Panc1 (cell line): ENCODE results near the gene SYNGR4. TPM values are rescaled to one million over a fixed set of nuclear protein-coding genes. Genes with fewer than 3 reads are reported as not detected.

ENCODE experiments used
- ATAC-seq: fragments of 200-7000 bp; cut with Tn5 transposase; 2 replicates; pipeline ENCODE4 v1.9.1; 2020; ENCODE audit warnings: mild to moderate bottlenecking, moderate library complexity
- BruUV-seq: library from RNA; stranded (reverse); fragments of 400-500 nt; replicated peaks from 2 replicates; lab custom pipeline; 2021; lab: Mats Ljungman, UMichigan
- CTCF ChIA-PET: fragments of 300-600 bp; sonication (Branson Sonifier 250); formaldehyde crosslinking; loops from one replicate; lab custom pipeline; 2022; ENCODE audit warnings: antibody characterized with exemption; lab: Charles Lee
- POLR2A ChIA-PET: fragments of 300-600 bp; sonication (Branson Sonifier 250); formaldehyde crosslinking; loops from one replicate; lab custom pipeline; 2022; ENCODE audit warnings: antibody characterized with exemption; lab: Charles Lee
- DNase-seq: peaks from one replicate; pipeline ENCODE4 v3.0.0-alpha.2; 2010; ENCODE audit warnings: low read depth, low spot score
- H3K27ac ChIP-seq: 2 replicates; pipeline ENCODE4 v1.5.1; 2011; ENCODE audit warnings: mild to moderate bottlenecking, low read length, inconsistent platforms
- H3K27me3 ChIP-seq: fragments of 200-500 bp; sonication (Bioruptor generic); 2 replicates; pipeline ENCODE4 v1.6.0; 2014; ENCODE audit warnings: low read length, inconsistent platforms; ENCODE audit not compliant: control insufficient read depth, insufficient read depth
- H3K36me3 ChIP-seq: fragments of 200-500 bp; sonication (Bioruptor generic); 2 replicates; pipeline ENCODE4 v1.5.1; 2014; ENCODE audit warnings: inconsistent platforms, mild to moderate bottlenecking, low read length, moderate library complexity; ENCODE audit not compliant: control insufficient read depth, insufficient read depth
- H3K4me1 ChIP-seq: 2 replicates; pipeline ENCODE4 v1.5.1; 2011; ENCODE audit warnings: inconsistent platforms, mild to moderate bottlenecking, low read length, moderate library complexity; ENCODE audit not compliant: control insufficient read depth, insufficient read depth
- H3K4me3 ChIP-seq, 2 experiments: 2 replicates each; pipeline ENCODE4 v1.5.1; 2011 to 2012; ENCODE audit warnings: low read depth in 2 of 2, low read length in 2 of 2, mild to moderate bottlenecking in 2 of 2, inconsistent platforms in 1 of 2, moderate library complexity in 1 of 2
- H3K9me3 ChIP-seq: fragments of 200-500 bp; sonication (Bioruptor generic); 2 replicates; pipeline ENCODE4 v1.5.1; 2014; ENCODE audit warnings: low read depth, mild to moderate bottlenecking, inconsistent platforms, low read length, moderate library complexity; ENCODE audit not compliant: control insufficient read depth, insufficient read depth
- POLR2AphosphoS5 ChIP-seq: IDR thresholded peaks from 2 replicates; pipeline ENCODE4 v1.6.1; 2012; ENCODE audit warnings: mild to moderate bottlenecking, low read depth, low read length, moderate library complexity
- SIN3A ChIP-seq: IDR thresholded peaks from 2 replicates; pipeline ENCODE4 v1.6.1; 2012; ENCODE audit warnings: low read depth, mild to moderate bottlenecking, low read length, moderate library complexity, borderline replicate concordance; ENCODE audit not compliant: insufficient read depth
- TCF7L2 ChIP-seq: IDR thresholded peaks from 2 replicates; pipeline ENCODE4 v1.6.1; 2011; ENCODE audit warnings: mild to moderate bottlenecking, low read depth, low read length, inconsistent platforms
- in situ Hi-C: cut with HindIII; loops from 2 replicates; pipeline ENCODE4 v1.10.0; 2016; ENCODE audit warnings: low sequenced_read_pairs, low pct_unique_long_range_greater_than_20kb
- intact Hi-C: fragments of 100-400 bp; cut with micrococcal nuclease; formaldehyde crosslinking; loops from one replicate; pipeline ENCODE4 v1.10.0; 2022; ENCODE audit not compliant: unreplicated experiment
- total RNA-seq: library from RNA; stranded (reverse); gene quantifications from one replicate; pipeline ENCODE4 v1.2.1, GENCODE V29; 2021; ENCODE audit not compliant: unreplicated experiment
- TF ChIP-seq, protein P1 (sequence below), 2 experiments: IDR thresholded peaks; 2 replicates each; pipeline ENCODE4 v1.6.1; 2011 to 2012; ENCODE audit warnings: low read depth in 2 of 2, control low read depth in 1 of 2, low read length in 1 of 2, mild to moderate bottlenecking in 1 of 2, moderate library complexity in 1 of 2; ENCODE audit not compliant: insufficient read depth in 1 of 2
- TF ChIP-seq, protein P2 (sequence below): fragments of 450-650 bp; IDR thresholded peaks from 2 replicates; pipeline ENCODE4 v1.5.1; 2017; ENCODE audit warnings: mild to moderate bottlenecking

SYNGR4 gene
- total RNA-seq, 1 experiment from 2014 or later: 0.39 TPM

GRCh38 chr19:48359123-48359522 is 5.0 kb upstream of the SYNGR4 start:
- POLR2A ChIA-PET: no interaction called here
- no peak for ATAC-seq

DNA sequence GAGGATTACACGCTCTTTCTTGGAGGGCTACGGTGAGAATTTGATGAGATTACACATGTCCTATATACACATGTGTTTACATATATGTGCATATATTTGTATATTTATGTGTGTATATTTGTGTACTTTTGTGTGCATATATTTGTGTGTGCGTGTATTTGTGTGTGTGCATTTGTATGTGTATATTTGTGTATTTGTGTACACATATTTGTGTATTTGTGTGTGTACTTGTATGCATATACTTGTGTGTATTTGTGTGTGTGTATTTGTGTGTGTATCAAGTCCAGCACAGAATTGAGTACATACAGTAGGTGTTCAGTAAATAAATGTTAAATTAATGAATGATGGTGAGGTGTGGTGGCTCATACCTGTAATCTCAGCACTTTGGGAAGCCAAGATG is 2.3 kb upstream of the SYNGR4 start:
- POLR2A ChIA-PET: no interaction called here
- Histone ChIP-seq H3K27me3 (no peaks in the 10 kb centered on the region), H3K4me3 (no peak overlapping the region), H3K36me3 (no peaks in the 10 kb centered on the region; the same call in 1 of the 2 replicates), H3K27ac (no peak overlapping the region), H3K4me1 (no peaks in the 10 kb centered on the region; the same call in 1 of the 2 replicates), H3K9me3 (no peaks in the 10 kb centered on the region)
- DNase-seq (no peak), ATAC-seq (no peak)
- intact Hi-C loops: no loop called here
- in situ Hi-C loops: no loop called here
- BruUV-seq: no TSS peak
- CTCF ChIA-PET: no interaction called here
- TF ChIP-seq TCF7L2 (no peak), POLR2AphosphoS5 (no peak), SIN3A (no peak)
- TF ChIP-seq, protein P1, sequence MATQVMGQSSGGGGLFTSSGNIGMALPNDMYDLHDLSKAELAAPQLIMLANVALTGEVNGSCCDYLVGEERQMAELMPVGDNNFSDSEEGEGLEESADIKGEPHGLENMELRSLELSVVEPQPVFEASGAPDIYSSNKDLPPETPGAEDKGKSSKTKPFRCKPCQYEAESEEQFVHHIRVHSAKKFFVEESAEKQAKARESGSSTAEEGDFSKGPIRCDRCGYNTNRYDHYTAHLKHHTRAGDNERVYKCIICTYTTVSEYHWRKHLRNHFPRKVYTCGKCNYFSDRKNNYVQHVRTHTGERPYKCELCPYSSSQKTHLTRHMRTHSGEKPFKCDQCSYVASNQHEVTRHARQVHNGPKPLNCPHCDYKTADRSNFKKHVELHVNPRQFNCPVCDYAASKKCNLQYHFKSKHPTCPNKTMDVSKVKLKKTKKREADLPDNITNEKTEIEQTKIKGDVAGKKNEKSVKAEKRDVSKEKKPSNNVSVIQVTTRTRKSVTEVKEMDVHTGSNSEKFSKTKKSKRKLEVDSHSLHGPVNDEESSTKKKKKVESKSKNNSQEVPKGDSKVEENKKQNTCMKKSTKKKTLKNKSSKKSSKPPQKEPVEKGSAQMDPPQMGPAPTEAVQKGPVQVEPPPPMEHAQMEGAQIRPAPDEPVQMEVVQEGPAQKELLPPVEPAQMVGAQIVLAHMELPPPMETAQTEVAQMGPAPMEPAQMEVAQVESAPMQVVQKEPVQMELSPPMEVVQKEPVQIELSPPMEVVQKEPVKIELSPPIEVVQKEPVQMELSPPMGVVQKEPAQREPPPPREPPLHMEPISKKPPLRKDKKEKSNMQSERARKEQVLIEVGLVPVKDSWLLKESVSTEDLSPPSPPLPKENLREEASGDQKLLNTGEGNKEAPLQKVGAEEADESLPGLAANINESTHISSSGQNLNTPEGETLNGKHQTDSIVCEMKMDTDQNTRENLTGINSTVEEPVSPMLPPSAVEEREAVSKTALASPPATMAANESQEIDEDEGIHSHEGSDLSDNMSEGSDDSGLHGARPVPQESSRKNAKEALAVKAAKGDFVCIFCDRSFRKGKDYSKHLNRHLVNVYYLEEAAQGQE (IDR thresholded peaks at IDR 0.05; ENCODE audit: insufficient read depth in 1 of 2, low read depth in 2 of 2, low read length in 1 of 2): no peak
- TF ChIP-seq, protein P2, sequence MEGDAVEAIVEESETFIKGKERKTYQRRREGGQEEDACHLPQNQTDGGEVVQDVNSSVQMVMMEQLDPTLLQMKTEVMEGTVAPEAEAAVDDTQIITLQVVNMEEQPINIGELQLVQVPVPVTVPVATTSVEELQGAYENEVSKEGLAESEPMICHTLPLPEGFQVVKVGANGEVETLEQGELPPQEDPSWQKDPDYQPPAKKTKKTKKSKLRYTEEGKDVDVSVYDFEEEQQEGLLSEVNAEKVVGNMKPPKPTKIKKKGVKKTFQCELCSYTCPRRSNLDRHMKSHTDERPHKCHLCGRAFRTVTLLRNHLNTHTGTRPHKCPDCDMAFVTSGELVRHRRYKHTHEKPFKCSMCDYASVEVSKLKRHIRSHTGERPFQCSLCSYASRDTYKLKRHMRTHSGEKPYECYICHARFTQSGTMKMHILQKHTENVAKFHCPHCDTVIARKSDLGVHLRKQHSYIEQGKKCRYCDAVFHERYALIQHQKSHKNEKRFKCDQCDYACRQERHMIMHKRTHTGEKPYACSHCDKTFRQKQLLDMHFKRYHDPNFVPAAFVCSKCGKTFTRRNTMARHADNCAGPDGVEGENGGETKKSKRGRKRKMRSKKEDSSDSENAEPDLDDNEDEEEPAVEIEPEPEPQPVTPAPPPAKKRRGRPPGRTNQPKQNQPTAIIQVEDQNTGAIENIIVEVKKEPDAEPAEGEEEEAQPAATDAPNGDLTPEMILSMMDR: no peak

More at GRCh38 chr19:48359123-48359522, 5.0 kb upstream of the SYNGR4 start:
- TF ChIP-seq POLR2AphosphoS5: no peak
- no peaks in the 10 kb centered on the region for H3K27me3 ChIP-seq
- intact Hi-C loops: no loop called here
- no peaks in the 10 kb centered on the region for H3K9me3 ChIP-seq
- H3K36me3 ChIP-seq: no peaks in the 10 kb centered on the region; the same call in 1 of the 2 replicates
- no peak overlapping the region for H3K4me3 ChIP-seq
- peaks cover 3% of the 10 kb centered on the region; the same call in 1 of the 2 replicates for H3K4me1 ChIP-seq
- no peak for DNase-seq
- CTCF ChIA-PET: interaction anchor here (1.2 kb wide), 1 partner anchor 32 kb away, joined by 15 read pairs; the partner anchor contains the start of gene KDELR1
- no peak overlapping the region for H3K27ac ChIP-seq
- in situ Hi-C loops: no loop called here
- no TSS peak for BruUV-seq

DNA sequence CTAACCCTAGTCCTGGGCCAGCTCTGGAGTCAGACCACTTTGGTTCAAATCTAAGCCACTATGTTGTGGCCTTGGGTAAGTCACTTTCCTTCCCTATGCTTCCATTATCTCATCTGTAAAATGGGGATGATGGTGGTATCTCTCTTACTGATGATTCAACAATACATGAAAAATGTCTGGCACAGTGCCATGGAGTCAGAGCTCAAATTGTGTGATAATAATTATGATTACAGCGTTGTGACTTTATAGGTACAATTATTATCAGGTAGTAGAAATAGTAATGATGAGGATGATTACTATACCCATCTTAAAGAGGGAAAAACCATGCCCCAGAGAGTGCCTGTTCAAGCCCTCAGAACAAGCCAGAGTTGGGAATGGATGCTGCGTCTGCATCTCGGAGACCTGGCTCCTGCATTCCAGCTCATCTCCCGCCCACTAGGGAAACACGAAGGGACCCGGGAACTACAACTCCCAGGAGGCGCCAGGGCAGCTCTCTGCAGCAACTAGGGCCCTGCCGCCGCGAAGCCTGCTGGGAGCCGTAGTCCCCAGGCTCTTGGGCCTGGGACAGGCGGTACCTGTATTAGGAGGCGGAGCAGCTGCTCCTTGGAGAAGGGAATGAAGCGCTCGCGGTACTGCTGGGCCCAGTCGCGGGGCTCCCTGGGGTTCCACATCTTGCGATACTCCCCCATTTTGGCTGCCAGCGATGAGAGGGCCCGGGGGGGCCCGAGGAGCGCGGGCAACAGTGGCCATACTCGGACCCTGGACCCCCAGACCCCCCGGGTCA is 1.3 kb upstream of the SYNGR4 start:
- Histone ChIP-seq H3K9me3 (no peaks in the 10 kb centered on the region), H3K36me3 (no peaks in the 10 kb centered on the region; the same call in 1 of the 2 replicates), H3K4me1 (no peaks in the 10 kb centered on the region; the same call in 1 of the 2 replicates), H3K27ac (peak overlapping the region; percentile 96), H3K27me3 (no peaks in the 10 kb centered on the region), H3K4me3 (peak overlapping the region; percentile 54 to 73)
- ChIA-PET POLR2A (interaction anchor here (0.5 to 1.0 kb wide), 2 partner anchors 15 to 29 kb away, joined by 3 read pairs; no protein-coding TSS in a partner anchor), CTCF (no interaction called here)
- intact Hi-C loops: no loop called here
- TF ChIP-seq POLR2AphosphoS5 (peak; percentile 56; the same call in 1 of the 2 replicates), SIN3A (no peak)
- TF ChIP-seq, protein P1 (IDR thresholded peaks at IDR 0.05; ENCODE audit: insufficient read depth in 1 of 2, low read depth in 2 of 2, low read length in 1 of 2): no peak
- in situ Hi-C loops: no loop called here
- ATAC-seq (peak; percentile 95), DNase-seq (no peak)
- BruUV-seq: no TSS peak
